ENCODE results near the gene DNAJA1.
"Not testable (repeated sequence)": the region's sequence is repeated elsewhere in the genome, so short reads cannot be mapped to it uniquely, and the experiment has no call there.

Gene DNAJA1

DNA sequence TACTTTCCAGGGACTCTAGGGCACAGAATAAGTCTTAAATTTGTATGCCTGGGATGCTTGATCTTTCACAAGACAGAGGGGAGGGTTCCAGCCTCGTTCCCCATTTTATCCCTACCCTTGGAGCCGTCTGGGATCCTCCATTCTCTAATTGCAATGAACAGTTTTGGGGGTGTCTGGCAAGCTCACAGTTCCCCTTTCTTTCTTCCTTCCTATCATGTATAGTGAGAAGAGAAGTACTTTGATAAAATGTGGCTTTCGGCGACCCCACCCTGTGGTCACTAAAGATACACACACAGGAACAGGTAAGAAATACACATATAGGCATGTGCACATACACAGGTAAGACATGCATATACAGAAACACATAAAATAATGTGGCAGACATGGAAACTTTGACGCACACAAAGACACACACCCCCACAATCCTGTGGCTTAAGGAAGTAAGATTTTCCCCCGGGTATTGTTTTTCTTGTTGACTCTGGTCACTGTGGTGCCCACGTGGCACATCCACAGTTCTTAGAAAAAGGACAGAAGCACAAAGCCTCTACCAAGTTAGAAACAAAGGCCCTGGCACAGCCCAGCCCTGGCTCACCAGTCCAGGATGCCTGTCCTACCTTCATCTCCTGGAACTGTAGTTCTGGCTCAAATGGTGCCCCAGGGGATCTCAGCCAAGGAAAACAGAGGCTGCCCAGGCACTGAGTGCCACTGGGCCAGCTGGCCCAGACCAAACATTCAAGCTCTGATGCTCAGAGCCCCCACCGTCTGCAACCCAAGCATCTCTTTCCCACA is 57.7 kb downstream of the DNAJA1 start:
- DNase-seq, result no peak

DNA sequence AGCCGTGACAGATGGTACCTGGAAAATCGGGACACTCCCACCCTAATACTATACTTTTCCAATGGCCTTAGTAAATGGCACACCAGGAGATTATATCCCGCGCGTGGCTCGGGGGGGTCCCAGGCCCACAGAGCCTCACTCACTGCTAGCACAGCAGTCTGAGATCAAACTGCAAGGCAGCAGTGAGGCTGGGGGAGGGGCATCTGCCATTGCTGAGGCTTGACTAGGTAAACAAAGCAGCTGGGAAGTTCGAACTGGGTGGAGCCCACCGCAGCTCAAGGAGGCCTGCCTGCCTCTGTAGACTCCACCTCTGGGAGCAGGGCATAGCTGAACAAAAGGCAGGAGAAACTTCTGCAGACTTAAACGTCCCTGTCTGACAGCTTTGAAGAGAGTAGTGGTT is 60.6 kb downstream of the DNAJA1 start:
- not testable (repeated sequence) for DNase-seq
